ENCODE results near the gene TMEM176B.
"Not testable (repeated sequence)": the region's sequence is repeated elsewhere in the genome, so short reads cannot be mapped to it uniquely, and the experiment has no call there.

Gene TMEM176B

DNA sequence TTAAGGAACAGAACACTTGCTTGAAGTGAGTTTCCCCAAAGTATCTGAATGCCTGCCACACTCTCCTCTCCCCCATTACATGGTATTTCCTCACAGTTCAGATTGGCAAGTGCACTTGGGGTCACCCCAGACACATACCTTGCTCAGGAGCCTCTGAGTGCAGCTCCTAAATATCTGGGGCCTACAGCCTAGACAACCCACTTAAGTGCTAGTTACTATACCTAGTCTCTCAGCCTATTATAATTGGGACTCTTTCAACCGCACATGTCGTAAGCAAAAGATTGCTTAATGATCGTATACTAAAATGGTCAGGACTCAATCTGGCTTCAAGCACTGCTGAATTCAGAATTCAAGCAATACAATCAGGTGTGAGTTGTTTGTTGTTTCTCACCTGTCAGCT is 19.9 kb downstream of the TMEM176B start:
- DNase-seq (ENCODE audit: low read depth, low spot score): no peak
- POLR2A ChIA-PET: no interaction called here
- TF ChIP-seq, protein P1, sequence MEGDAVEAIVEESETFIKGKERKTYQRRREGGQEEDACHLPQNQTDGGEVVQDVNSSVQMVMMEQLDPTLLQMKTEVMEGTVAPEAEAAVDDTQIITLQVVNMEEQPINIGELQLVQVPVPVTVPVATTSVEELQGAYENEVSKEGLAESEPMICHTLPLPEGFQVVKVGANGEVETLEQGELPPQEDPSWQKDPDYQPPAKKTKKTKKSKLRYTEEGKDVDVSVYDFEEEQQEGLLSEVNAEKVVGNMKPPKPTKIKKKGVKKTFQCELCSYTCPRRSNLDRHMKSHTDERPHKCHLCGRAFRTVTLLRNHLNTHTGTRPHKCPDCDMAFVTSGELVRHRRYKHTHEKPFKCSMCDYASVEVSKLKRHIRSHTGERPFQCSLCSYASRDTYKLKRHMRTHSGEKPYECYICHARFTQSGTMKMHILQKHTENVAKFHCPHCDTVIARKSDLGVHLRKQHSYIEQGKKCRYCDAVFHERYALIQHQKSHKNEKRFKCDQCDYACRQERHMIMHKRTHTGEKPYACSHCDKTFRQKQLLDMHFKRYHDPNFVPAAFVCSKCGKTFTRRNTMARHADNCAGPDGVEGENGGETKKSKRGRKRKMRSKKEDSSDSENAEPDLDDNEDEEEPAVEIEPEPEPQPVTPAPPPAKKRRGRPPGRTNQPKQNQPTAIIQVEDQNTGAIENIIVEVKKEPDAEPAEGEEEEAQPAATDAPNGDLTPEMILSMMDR (IDR thresholded peaks at IDR 0.05; ENCODE audit: insufficient read depth, low read length, missing control alignments): no peak
- CTCF ChIA-PET: interaction anchor here (1.4 kb wide), 1 partner anchor 9 kb away, joined by 3 read pairs; no protein-coding TSS in a partner anchor
- no peak overlapping the region for H3K4me3 ChIP-seq (ENCODE audit: low read depth, low read length)

DNA sequence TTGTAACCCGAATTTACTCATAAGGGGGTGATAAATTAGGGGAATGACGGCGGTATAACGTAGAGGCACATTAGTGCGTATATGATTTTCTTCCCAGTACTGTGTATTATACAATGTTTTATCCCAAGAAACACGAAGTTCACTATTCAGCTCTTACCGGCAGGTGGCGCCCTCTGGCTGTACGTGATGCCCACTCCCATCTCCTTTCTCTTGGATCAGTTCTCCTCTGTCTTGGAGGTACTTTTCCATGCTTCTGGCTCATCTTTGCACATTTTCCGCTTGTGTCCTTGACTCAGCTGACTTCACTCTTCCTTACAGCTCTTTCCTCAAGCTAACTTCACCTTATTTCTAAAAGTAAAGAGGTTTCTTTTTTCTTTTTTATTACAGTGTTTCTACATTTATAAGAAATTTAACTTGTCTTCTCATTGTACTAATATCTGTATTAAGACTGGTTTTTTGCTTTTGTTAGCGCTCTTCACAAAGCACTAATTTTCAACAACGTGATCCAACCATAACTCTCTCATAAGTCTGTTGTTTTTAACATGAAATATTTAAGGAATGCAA is 21.3 kb downstream of the TMEM176B start:
- POLR2A ChIA-PET: no interaction called here
- H3K4me3 ChIP-seq (ENCODE audit: low read depth, low read length): no peak overlapping the region
- TF ChIP-seq, protein P1 (IDR thresholded peaks at IDR 0.05; ENCODE audit: insufficient read depth, low read length, missing control alignments): peak; percentile 81
- CTCF ChIA-PET: interaction anchor here (0.6 to 1.3 kb wide), 11 partner anchors 9 to 384 kb away, joined by 3 to 5 read pairs (median 4); no protein-coding TSS in a partner anchor
- no peak for DNase-seq (ENCODE audit: low read depth, low spot score)

DNA sequence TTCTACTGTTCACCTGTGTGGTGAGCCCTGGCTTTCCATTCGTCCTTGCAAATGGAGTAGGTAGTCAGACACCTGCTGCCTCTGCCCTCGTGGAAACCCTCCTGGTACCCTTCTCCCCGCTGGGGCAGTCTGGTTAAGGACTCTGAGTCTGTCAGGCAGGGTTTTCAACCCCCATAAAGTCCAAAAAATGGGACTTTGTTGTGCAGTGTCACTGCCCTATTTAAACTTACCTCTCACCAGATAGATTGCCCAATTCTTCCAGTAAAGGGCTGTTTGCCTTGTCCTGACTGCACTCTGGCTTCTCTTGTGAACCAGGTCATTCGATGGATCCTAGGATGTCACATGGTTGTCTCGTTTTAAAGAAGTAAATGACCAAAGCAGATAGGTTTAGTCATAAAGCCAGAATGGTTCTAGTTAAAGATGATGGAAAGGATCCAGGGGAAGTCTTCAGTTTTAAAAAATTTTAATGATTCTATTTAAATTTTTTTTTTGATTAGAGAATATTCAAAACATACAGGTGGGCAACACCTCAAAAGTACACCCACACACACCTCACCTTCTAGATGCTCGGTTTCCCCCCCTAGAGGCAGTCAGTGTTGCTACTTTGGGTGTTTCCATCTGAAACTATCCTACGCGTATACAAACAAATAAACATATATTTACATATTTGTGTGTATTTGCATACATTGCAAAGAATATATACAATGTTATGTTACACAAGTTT is 22.0 kb downstream of the TMEM176B start:
- DNase-seq (ENCODE audit: low read depth, low spot score): no peak
- H3K4me3 ChIP-seq (ENCODE audit: low read depth, low read length): no peak overlapping the region
- ChIA-PET POLR2A (no interaction called here), CTCF (interaction anchor here (0.6 to 1.3 kb wide), 10 partner anchors 8 to 384 kb away, joined by 3 to 5 read pairs (median 4); no protein-coding TSS in a partner anchor)
- TF ChIP-seq, protein P1 (IDR thresholded peaks at IDR 0.05; ENCODE audit: insufficient read depth, low read length, missing control alignments): no peak

DNA sequence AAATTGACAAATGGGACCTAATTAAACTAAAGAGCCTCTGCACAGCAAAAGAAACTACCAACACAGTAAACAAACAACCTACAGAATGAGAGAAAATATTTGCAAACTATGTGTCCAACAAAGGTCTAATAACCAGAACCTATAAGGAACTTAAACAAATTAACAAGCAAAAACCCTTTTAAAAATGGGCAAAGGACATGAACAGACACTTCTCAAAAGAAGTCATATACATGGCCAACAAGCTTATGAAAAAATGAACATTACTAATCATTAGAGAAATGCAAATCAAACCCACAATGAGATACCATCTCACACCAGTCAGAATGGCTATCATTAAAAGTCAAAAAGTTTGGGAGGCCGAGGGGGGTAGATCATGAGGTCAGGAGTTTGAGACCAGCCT is 26.0 kb downstream of the TMEM176B start:
- H3K4me3 ChIP-seq (ENCODE audit: low read depth, low read length); DNase-seq (ENCODE audit: low read depth, low spot score); CTCF ChIA-PET; POLR2A ChIA-PET: not testable (repeated sequence)

DNA sequence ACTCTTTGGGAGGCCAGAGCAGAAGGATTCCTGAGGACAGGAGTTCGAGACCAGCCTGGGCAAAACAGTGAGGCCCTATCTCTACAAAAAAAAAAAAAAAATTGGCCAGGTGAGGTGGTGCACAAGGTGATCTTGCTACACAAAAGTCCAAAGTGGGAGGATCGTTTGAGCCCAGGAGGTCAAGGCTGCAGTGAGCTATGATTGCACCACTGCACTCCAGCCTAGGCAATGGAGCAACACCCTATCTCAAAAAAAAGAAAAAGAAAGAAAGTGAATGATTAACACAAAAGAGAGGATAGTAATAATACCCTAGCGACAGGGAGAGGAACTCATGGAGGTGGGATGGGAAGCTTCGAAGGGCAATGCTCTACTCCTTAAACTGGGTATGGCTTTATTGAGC is 30.4 kb downstream of the TMEM176B start:
- CTCF ChIA-PET: interaction anchor here (1.0 kb wide), 1 partner anchor 9 kb away, joined by 5 read pairs; no protein-coding TSS in a partner anchor
- H3K4me3 ChIP-seq (ENCODE audit: low read depth, low read length): no peak overlapping the region
- TF ChIP-seq, protein P1 (IDR thresholded peaks at IDR 0.05; ENCODE audit: insufficient read depth, low read length, missing control alignments): no peak
- POLR2A ChIA-PET: no interaction called here
- DNase-seq (ENCODE audit: low read depth, low spot score): no peak

DNA sequence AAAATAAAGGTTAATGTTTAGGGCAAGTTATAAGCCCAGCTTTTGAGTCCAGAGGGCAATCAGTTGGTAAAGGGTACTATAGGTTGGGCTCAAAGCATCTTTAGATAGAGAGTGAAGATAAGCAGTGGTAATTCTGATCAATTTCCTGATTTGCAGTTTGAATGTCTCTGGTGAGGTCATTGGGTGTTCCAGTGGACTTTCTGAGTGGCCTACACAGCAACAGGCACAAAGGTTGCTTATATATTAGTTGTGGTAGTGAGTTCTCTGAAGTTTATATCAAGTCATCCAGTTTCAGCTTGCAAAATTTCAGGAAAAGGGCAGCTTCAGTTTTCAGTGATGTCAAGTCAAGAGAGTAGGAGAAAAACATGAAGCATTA is 33.8 kb downstream of the TMEM176B start:
- ChIA-PET CTCF (no interaction called here), POLR2A (no interaction called here)
- TF ChIP-seq, protein P1 (IDR thresholded peaks at IDR 0.05; ENCODE audit: insufficient read depth, low read length, missing control alignments): no peak
- H3K4me3 ChIP-seq (ENCODE audit: low read depth, low read length): no peak overlapping the region
- DNase-seq (ENCODE audit: low read depth, low spot score): no peak

All from AG04449 (cell line).